Breast epithelium (tissue), 3 donors: Measurements from ENCODE around the gene PLPPR1.

Experiments used
- POLR2A ChIP-seq: fragments of 450-650 bp; IDR thresholded peaks from one replicate; pipeline ENCODE4 v1.6.1; 2016; ENCODE audit warnings: antibody characterized with exemption, mild to moderate bottlenecking, moderate library complexity
- POLR2AphosphoS5 ChIP-seq, 3 donors: sonication (generic); formaldehyde crosslinking; IDR thresholded peaks; one replicate each; pipeline ENCODE4 v1.6.1; 2017; ENCODE audit warnings: antibody characterized with exemption in 3 of 3
- TF ChIP-seq, protein P1 (sequence below), 3 donors: fragments of 450-650 bp; IDR thresholded peaks; one replicate each; pipeline ENCODE4 v1.5.1; 2016 to 2017; ENCODE audit warnings: antibody characterized with exemption in 3 of 3, mild to moderate bottlenecking in 3 of 3, moderate library complexity in 3 of 3

DNA sequence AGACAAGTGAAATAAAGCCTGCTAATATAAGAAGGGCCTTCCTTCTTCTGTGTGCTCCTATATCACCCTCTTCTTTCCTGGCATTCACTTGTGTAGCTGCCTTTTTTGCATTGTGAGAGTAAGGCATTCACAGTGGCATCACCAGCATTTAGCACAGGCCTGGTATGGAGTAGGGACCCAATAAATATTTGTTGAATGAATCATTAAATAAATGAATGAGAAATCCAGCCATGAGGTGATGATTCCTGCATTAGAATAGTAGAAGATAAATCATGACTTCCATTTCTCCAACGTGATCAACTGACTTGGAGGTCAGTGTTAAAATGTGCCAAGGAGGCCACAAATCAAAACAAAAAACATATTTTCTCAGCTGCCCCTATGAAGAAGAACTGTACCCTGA is 3.9 kb downstream of the PLPPR1 start:
- TF ChIP-seq, protein P1, sequence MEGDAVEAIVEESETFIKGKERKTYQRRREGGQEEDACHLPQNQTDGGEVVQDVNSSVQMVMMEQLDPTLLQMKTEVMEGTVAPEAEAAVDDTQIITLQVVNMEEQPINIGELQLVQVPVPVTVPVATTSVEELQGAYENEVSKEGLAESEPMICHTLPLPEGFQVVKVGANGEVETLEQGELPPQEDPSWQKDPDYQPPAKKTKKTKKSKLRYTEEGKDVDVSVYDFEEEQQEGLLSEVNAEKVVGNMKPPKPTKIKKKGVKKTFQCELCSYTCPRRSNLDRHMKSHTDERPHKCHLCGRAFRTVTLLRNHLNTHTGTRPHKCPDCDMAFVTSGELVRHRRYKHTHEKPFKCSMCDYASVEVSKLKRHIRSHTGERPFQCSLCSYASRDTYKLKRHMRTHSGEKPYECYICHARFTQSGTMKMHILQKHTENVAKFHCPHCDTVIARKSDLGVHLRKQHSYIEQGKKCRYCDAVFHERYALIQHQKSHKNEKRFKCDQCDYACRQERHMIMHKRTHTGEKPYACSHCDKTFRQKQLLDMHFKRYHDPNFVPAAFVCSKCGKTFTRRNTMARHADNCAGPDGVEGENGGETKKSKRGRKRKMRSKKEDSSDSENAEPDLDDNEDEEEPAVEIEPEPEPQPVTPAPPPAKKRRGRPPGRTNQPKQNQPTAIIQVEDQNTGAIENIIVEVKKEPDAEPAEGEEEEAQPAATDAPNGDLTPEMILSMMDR (IDR thresholded peaks at IDR 0.05), result no peak
- no peak for TF ChIP-seq POLR2AphosphoS5 (IDR thresholded peaks at IDR 0.05)
- no peak for TF ChIP-seq POLR2A
